Measurements from ENCODE around the gene SHANK1.
A peak's percentile ranks its signal among the peaks of the same experiment; 100 is the strongest.

The SHANK1 gene

GRCh38 chr19:50723735-50724521, 4.3 kb upstream of the SHANK1 start:
- no peak overlapping the region for H3K27ac ChIP-seq (ENCODE audit: poor library complexity, severe bottlenecking)
- DNase-seq (ENCODE audit: low spot score): no peak
- TF ChIP-seq CTCF (IDR thresholded peaks at IDR 0.05; ENCODE audit: poor library complexity, severe bottlenecking): no peak
- no peak for ATAC-seq (ENCODE audit: low read depth)
- H3K9me3 ChIP-seq (ENCODE audit: severe bottlenecking): no peaks in the 10 kb centered on the region
- peaks cover 2% of the 10 kb centered on the region for H3K27me3 ChIP-seq (ENCODE audit: insufficient read depth, poor library complexity, severe bottlenecking)
- no peaks in the 10 kb centered on the region for H3K4me1 ChIP-seq (ENCODE audit: insufficient read depth, poor library complexity, severe bottlenecking)
- H3K4me3 ChIP-seq (ENCODE audit: severe bottlenecking): peak overlapping the region; percentile 50
- no peaks in the 10 kb centered on the region for H3K36me3 ChIP-seq (ENCODE audit: low read depth)

- TF ChIP-seq CTCF (IDR thresholded peaks at IDR 0.05; ENCODE audit: poor library complexity, severe bottlenecking): no peak
- no peak for DNase-seq (ENCODE audit: low spot score)
- Histone ChIP-seq H3K36me3 (ENCODE audit: low read depth) (no peaks in the 10 kb centered on the region), H3K9me3 (ENCODE audit: severe bottlenecking) (no peaks in the 10 kb centered on the region), H3K4me1 (ENCODE audit: insufficient read depth, poor library complexity, severe bottlenecking) (no peaks in the 10 kb centered on the region), H3K27me3 (ENCODE audit: insufficient read depth, poor library complexity, severe bottlenecking) (peaks cover 8% of the 10 kb centered on the region), H3K4me3 (ENCODE audit: severe bottlenecking) (peak within 1 kb of the TSS; percentile 50), H3K27ac (ENCODE audit: poor library complexity, severe bottlenecking) (no peak within 1 kb of the TSS)
- ATAC-seq (ENCODE audit: low read depth): no peak
Measured at GRCh38 chr19:50723069-50723468, 3.5 kb upstream of the SHANK1 start, which contains the start of gene CLEC11A. Gene CLEC11A, plus strand, starts transcription at chr19:50723364. Its CDS starts 162 bp downstream, at chr19:50723526.

- Histone ChIP-seq H3K4me3 (ENCODE audit: severe bottlenecking) (no peak overlapping the region), H3K36me3 (ENCODE audit: low read depth) (no peaks in the 10 kb centered on the region), H3K27me3 (ENCODE audit: insufficient read depth, poor library complexity, severe bottlenecking) (peaks cover 14% of the 10 kb centered on the region), H3K4me1 (ENCODE audit: insufficient read depth, poor library complexity, severe bottlenecking) (no peaks in the 10 kb centered on the region), H3K9me3 (ENCODE audit: severe bottlenecking) (no peaks in the 10 kb centered on the region), H3K27ac (ENCODE audit: poor library complexity, severe bottlenecking) (no peak overlapping the region)
- no peak for DNase-seq (ENCODE audit: low spot score)
- no peak for TF ChIP-seq CTCF (IDR thresholded peaks at IDR 0.05; ENCODE audit: poor library complexity, severe bottlenecking)
- ATAC-seq (ENCODE audit: low read depth): no peak
Measured at GRCh38 chr19:50722201-50723013, 2.8 kb upstream of the SHANK1 start.

- H3K27ac ChIP-seq (ENCODE audit: poor library complexity, severe bottlenecking): no peak overlapping the region
- no peaks in the 10 kb centered on the region for H3K36me3 ChIP-seq (ENCODE audit: low read depth)
- no peak for DNase-seq (ENCODE audit: low spot score)
- TF ChIP-seq CTCF (IDR thresholded peaks at IDR 0.05; ENCODE audit: poor library complexity, severe bottlenecking): no peak
- H3K4me3 ChIP-seq (ENCODE audit: severe bottlenecking): no peak overlapping the region
- peaks cover 23% of the 10 kb centered on the region for H3K27me3 ChIP-seq (ENCODE audit: insufficient read depth, poor library complexity, severe bottlenecking)
- H3K9me3 ChIP-seq (ENCODE audit: severe bottlenecking): no peaks in the 10 kb centered on the region
- ATAC-seq (ENCODE audit: low read depth): no peak
- H3K4me1 ChIP-seq (ENCODE audit: insufficient read depth, poor library complexity, severe bottlenecking): no peaks in the 10 kb centered on the region
Measured at GRCh38 chr19:50721441-50722137, 2.0 kb upstream of the SHANK1 start.

Measured in RWPE2 (cell line).